ENCODE data around the gene SUMF1.

DNA sequence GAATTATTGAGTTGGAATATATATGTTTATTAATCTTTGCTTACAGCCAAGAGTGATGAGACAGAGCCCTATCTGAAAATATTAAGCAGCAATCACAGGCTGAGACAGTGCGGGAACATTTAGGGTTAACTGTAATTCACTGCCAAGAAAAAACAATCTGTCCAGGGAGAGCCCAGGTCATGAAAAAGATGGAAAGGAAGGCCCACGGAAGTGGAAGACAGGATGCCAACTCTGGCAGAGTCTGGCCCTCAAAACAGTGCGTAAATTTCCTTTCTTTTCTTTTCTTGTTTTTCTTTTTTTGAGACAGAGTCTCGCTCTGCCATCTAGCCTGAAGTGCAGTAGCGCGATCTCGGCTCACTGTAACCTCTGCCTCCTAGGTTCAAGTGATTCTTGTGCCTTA, 67.6 kb downstream of the SUMF1 start:
- no peak for TF ChIP-seq YY1 (IDR thresholded peaks at IDR 0.05; ENCODE audit: insufficient read depth, insufficient read length)
- TF ChIP-seq ZNF274 (IDR thresholded peaks at IDR 0.05; ENCODE audit: low read depth, low read length): no peak
- no peak for TF ChIP-seq SUZ12 (IDR thresholded peaks at IDR 0.05; ENCODE audit: extremely low read depth, insufficient read depth, insufficient read length)

Data from NT2/D1 (cell line).